ENCODE results near the gene RANBP3L.

GRCh38 chr5:36251218-36251617 lies 50.5 kb downstream of the RANBP3L start:
- no peak for TF ChIP-seq CTCF (IDR thresholded peaks at IDR 0.05)
- TF ChIP-seq POLR2A (IDR thresholded peaks at IDR 0.05): no peak
- no peak for TF ChIP-seq EP300 (IDR thresholded peaks at IDR 0.05)
